SHP77 (cell line): Measurements from ENCODE around the gene EPB42.
"Not testable (repeated sequence)": the region's sequence is repeated elsewhere in the genome, so short reads cannot be mapped to it uniquely, and the experiment has no call there.

Experiments used
- DNase-seq, 2 experiments: peaks; one replicate each; lab custom pipeline; 2025; lab: John Stamatoyannopoulos, UW

Gene EPB42

GRCh38 chr15:43241100-43241499 is 20.3 kb upstream of the EPB42 start:
- no peak for DNase-seq

GRCh38 chr15:43239732-43240491 is 19.1 kb upstream of the EPB42 start:
- DNase-seq, result no peak

- no peak for DNase-seq
These were observed 17.9 kb upstream of the EPB42 start for GRCh38 chr15:43238671-43239131.

GRCh38 chr15:43237842-43238470 is 17.1 kb upstream of the EPB42 start:
- no peak for DNase-seq

- no peak for DNase-seq
These were observed 14.7 kb upstream of the EPB42 start for GRCh38 chr15:43235536-43235935.

- no peak for DNase-seq
These were observed 11.6 kb upstream of the EPB42 start for GRCh38 chr15:43232289-43232874.

GRCh38 chr15:43230640-43231115 is 9.9 kb upstream of the EPB42 start:
- no peak for DNase-seq

GRCh38 chr15:43229977-43230376 is 9.2 kb upstream of the EPB42 start:
- DNase-seq, result no peak

- no peak for DNase-seq
These were observed 5.9 kb upstream of the EPB42 start for GRCh38 chr15:43226436-43227305.

GRCh38 chr15:43225950-43226255 is 5.1 kb upstream of the EPB42 start:
- not testable (repeated sequence) for DNase-seq

GRCh38 chr15:43225201-43225949 is 4.6 kb upstream of the EPB42 start:
- peak; percentile 58 to 60 for DNase-seq

- DNase-seq, result no peak
These were observed 604 bp upstream of the EPB42 start for GRCh38 chr15:43221422-43221821.

GRCh38 chr15:43219929-43220928 is 589 bp downstream of the EPB42 start:
- DNase-seq, result no peak

- DNase-seq, result peak; percentile 6 to 32
These were observed 1.7 kb downstream of the EPB42 start for GRCh38 chr15:43218908-43219706.

- no peak for DNase-seq
These were observed 4.9 kb downstream of the EPB42 start for GRCh38 chr15:43215961-43216360.

GRCh38 chr15:43214592-43215295 is 6.1 kb downstream of the EPB42 start:
- no peak for DNase-seq

- DNase-seq, result no peak
These were observed 6.6 kb downstream of the EPB42 start for GRCh38 chr15:43214169-43214568.

GRCh38 chr15:43213466-43213865 is 7.4 kb downstream of the EPB42 start:
- no peak for DNase-seq

- no peak for DNase-seq
These were observed 7.9 kb downstream of the EPB42 start for GRCh38 chr15:43212951-43213350.
